Skeletal muscle cell (primary cell): Measurements from ENCODE around the gene FGFBP2.

ENCODE experiments used
- DNase-seq: peaks from one replicate; pipeline ENCODE4 v3.0.0-alpha.2; 2010; ENCODE audit warnings: low read depth
- H3K4me3 ChIP-seq: 2 replicates; pipeline ENCODE4 v1.5.1; 2011; ENCODE audit warnings: low read depth, mild to moderate bottlenecking, control low read depth, low read length, moderate library complexity

Gene FGFBP2

DNA sequence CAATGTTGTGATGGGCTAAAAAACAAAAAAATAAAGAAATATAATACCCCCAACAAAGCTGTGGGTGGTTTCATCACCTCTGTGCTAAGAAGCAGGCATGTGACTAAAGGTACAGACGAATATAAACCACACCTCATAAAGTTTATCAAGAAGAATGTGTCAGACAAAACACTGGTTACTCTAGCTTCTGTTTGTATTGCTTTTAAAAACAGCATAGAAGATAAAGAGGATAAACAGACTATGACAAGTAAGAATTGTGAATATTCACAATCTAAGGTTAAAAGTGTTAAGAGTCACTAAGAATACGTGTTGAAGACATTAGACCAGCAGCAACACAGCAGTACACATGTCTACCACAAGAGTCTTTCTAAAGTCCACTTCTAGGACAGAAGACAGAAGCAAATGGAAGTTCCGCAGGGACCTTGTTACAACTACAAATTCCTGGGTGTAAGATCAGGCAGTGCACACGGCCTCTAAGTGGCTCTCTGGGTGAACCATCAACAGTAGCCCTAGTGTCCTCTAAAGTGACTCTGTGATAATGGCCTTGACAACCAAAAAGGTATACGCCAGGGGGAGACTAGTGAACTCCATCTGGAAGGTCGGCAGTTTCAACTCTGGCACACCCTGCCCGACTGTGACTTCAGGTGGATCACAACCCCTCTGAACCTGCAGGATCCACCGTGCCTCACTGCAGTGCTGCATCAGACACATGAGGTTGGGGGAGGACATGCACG, 8.3 kb upstream of the FGFBP2 start:
- no peak overlapping the region for H3K4me3 ChIP-seq
- DNase-seq: no peak

DNA sequence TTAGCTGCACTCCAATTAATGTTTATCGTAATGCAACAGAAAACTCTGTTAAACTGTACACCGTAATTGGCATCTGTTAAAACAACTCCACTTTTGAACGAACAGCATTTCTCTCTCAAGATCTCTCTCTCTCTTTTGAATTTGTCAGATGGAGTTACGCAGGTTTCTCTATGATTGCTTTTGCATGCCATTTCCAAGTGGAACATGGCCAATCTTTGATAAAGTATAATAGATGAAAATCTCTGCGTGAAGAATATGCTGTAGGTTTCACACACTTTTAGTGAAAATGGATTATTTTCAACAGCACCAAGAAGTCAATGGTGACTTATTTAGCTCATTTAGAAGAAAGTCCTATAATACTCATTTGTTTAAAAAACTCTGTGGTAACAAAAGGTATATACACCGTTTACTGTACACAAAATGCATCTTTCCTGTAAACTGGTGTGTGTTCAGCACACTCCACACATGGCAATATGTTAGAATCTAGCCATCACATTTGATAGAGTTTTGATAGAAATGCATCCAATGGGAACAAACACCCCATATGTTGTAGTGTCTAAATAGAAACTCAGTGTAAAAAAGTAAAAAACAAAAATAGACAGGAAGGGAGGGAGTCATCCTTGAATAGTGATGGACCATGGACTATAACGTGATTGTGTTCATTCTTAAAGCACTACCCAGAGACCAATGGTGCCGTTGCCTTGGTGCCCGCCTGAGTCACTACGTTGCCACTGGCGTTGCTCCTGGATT, 5.8 kb upstream of the FGFBP2 start:
- H3K4me3 ChIP-seq: no peak overlapping the region
- no peak for DNase-seq

DNA sequence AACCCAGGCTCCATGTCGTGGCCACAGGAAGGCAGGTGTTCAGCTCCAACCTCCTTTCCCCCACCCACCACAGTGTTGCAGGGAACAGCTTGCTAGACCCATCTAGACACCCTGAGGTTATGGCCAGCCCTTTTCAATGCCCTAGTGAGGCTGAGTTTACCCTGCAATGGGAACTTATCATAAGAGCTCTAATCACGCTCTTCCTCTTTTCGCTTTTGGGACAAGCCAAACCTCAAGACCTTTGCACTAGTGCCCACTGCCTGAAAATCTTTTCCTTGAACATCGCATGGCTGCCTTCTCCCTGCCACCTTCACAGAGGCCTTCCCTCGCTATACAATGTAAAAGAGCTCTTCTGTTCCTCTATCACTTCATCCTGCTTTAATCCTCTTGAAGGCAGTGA, 2.4 kb upstream of the FGFBP2 start:
- no peak for DNase-seq
- no peak overlapping the region for H3K4me3 ChIP-seq

DNA sequence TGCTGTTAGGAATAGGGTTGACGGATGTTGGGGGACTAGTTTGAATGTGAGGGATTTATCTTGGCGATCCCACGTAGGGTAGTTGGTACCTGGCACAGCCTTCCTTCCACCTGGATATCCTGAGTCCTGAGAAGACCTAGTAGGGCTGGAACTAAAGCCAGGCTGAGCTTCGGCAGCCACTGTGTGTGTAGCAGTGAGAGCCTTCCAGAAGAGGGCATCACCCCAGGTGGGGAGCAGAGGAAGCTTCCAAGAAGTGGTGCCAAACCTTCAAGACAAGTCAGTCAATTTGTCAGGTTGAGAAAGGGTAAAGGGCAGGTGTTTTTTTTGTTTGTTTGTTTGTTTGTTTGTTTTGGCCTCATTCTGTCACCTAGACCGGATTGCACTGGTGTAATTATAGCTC, 1.2 kb upstream of the FGFBP2 start:
- no peak for DNase-seq
- no peak overlapping the region for H3K4me3 ChIP-seq

DNA sequence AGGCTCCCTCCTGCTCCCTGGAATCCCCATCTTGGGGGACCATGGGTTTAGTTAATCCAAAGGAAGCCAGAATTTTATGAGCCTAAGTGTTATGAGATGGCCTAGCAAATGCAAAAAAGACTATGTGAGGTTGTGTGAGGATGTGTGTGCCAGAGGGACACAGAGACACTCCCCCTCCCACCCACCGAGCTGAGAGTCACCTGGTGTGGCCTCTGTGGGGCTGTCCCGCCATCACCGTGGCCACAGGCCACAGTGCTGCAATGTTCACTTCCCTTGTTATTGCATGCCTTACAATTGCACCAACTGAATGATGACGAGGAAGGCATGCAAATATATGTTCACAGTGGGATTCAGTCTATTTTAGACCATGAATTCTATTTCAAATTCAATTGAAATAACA, 601 bp upstream of the FGFBP2 start:
- DNase-seq: no peak
- H3K4me3 ChIP-seq: no peak overlapping the region

DNA sequence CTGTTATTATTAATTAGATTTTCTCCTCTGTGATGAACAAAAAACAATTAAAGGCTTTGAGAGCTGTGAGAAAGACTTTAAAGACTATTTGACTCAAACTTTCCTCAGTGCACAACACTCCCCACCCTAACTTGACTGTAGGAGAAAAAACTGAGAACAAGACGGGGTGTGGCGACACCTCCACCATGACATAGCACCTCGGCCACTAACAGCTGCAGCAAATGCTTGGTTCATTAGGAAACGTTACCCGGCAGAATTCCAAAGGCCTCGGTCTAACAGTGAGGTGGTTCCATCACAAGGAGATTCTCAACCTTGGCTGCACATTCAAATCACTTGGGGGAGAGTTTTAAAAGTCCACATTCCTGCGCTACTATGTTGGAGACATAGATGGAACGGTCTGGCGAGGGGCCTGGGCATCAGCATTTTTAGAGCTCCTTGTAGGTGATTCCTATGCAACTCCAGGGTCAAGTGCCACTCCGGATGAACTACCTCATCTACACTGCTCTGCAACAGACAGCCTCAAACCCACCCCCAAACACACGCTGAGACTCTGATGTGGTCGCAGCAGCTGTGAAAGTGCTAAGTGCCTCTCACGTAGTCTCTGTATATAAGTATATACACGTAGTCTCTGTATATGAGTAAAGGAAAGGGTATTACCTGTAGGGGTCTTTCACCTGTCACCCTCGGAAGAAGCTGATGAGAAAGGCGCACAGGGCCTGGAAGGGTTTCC, 1.0 kb downstream of the FGFBP2 start:
- DNase-seq: no peak
- H3K4me3 ChIP-seq: no peak overlapping the region

DNA sequence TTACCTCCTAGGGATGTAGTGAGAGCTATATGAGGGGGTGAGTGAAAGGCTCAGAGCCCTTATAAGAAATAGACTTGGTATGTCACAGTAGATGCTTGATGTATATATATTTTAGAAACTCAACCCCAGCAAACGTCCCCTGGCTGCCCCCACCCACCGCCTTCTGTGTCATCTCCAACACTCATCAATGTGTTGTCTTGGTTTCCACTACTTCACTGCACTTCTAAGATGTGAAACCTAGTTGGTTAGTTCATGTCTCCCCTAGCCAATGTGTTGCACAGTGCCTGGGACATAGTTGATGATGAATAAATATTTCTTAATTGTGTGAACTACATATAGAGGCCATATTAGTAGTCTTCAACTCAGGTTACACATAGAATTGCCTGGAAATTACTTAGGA, 4.4 kb downstream of the FGFBP2 start:
- no peak for DNase-seq
- no peak overlapping the region for H3K4me3 ChIP-seq

DNA sequence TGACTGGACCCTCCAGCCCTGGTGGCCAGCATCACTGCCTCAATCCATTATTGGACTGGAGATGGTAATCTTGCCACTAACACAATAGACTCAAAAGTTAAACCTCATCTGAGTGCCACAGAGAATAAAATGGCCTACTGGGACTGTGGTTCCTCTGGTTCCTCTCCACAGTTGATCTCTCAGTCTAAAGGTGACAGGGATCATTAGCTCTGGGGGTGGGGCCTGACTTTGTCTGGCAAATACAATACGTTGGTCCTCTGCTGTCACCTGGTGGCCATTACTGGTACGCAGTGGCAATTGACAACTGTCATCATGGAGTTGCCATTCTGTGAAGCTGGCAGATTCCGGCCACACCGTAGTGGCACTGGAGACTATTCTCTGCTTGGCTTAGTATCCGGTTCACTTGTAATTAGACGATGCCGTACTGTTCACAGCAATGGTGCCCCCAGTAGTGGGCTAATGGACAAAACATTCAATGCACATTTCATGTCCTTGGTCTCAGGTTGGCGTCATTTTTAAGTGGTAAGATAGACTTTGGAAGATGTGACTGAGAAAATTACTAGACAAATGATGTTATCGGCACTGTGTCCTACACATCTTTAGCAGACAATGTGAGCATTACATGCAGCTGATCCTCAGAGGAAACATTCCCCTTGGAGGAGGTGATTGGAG, 6.7 kb downstream of the FGFBP2 start:
- no peak for DNase-seq
- H3K4me3 ChIP-seq: no peak overlapping the region

DNA sequence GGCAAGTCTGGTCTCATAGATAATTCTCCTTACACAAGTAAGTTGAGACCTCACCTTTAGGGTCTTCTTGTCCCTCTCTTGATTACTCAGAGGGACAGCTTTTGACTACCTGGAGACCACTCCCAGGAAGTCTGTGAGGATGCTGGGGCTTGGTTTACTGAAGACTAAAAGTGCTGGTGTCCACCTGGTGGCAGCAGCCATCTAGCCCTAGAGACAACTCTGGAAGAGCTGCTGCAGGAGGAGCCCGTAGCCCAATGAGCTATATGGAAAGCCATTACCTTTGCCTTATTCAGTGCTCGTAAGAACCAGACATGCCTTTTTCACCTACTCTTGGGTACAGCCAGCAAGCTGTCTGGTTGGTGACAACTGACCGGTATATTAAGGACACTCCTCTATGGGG, 7.3 kb downstream of the FGFBP2 start:
- DNase-seq: no peak

DNA sequence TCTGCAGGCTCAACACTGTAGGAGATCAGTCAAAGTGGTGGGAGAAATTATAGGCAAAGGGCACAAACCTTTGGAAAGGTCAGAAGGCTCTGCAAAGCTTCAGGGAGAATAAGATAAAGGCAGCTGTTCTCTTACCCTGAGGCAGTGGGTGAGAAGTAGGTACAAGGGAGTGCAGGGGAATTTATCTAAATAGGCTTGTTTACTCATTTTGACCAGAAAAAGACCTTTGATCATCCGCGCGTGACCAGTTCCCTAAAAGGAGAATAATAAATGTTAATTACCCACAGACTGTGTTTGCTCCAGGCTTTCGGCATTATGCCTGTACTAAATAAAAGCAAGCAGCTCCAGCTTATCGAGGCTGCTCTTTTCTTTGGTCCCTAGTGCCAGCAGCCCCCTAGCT, 9.3 kb downstream of the FGFBP2 start:
- no peak overlapping the region for H3K4me3 ChIP-seq
- no peak for DNase-seq

More for the DNA sequence above, 7.3 kb downstream of the FGFBP2 start:
- H3K4me3 ChIP-seq: no peak overlapping the region

DNA sequence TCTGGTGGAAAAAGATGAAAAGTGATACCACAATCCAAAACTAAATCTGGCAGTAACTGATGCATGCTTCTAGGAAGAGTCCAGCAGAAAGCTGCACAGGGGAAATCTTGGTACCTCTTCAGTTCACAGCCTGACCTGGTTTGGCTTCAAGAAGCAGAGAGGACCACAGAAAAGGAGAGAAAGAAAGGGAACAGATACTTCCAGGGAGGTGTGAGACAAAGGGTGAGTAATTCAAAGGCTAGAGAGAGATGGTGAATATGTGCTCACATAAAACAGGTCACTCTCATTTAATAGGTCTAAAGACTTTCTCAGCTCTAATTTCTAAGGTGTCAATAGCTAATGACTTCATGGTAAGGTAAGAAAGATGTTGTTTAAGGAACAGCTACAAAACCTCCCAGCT, 11.2 kb downstream of the FGFBP2 start:
- H3K4me3 ChIP-seq: no peak overlapping the region
- no peak for DNase-seq

DNA sequence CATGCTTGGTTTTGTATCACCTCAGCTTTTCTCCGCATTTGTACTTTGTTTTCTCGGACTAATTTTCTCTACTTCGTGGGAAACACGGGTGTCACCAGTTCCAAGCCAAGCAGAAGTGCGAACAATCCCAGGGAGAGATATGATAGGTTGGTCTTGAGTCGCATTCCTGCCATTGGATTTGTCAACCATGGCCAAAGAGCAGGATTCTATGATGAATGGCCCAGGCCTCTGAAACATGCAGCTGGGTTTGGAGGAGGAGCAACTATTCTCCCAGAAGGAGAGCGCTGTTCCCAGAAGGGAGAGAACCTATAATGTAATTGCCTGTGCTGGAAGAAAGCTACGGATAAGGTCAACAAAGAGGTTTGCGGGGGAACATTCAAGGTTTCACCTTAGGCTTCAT, 14.1 kb downstream of the FGFBP2 start:
- no peak for DNase-seq
- H3K4me3 ChIP-seq: no peak overlapping the region

DNA sequence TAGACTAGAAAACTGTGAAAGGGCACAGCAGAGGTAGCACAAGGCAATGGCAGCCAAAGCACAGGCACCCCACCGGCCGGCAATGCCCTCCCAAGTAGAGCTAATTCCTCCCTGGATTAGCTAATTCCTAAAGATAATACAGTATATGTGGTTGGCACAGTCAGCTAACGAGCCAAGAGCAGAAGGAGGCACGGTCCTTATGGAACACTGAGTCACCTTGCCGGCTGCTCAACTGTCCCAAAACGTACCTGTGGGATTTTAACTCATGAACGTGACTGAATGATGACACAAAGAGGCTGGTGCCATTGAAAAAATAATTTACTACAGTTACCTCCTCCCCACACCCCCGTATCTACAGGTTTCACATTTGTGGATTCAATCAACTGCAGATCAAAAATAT, 15.3 kb downstream of the FGFBP2 start:
- H3K4me3 ChIP-seq: no peak overlapping the region

DNA sequence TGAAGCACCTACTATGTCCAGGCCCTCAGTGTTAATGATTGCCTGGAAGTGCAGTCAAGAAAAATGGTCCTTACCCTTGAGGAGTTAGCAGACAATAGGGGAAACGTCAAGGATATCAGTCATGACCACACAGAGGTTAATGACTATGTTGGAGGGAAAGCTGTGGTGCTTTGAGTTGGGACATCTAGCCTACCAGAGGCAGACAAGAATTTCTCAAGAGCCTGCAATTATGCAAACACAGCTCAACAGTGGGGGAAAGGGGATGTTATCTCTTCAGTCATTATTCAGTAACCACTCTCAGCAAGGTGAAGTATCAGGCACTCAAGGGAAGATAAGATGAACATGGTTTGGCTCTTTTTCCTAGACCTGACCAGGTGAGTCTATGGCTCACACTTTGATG, 17.5 kb downstream of the FGFBP2 start:
- no peak for DNase-seq
- no peak overlapping the region for H3K4me3 ChIP-seq

More for the DNA sequence above, 15.3 kb downstream of the FGFBP2 start:
- DNase-seq: no peak

DNA sequence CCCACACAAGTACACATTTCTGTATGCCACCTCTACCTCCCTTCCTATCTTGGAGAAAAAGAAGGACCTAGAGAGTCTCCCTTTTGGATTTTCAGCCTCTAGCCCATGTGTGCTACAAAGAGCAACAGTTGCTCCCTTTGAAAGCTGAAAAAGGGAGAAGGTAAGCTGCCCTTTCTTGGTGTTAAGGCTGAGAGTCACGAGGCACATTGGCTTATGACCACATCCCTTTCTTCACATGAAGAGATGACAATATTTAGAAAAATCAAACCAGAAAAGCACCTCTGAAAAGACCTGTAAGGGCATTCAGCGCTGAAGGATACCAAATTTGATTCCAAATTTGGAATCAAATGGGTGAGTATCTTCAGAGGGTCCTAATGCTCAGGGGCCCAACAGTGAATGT, 18.1 kb downstream of the FGFBP2 start:
- DNase-seq: no peak
- no peak overlapping the region for H3K4me3 ChIP-seq

DNA sequence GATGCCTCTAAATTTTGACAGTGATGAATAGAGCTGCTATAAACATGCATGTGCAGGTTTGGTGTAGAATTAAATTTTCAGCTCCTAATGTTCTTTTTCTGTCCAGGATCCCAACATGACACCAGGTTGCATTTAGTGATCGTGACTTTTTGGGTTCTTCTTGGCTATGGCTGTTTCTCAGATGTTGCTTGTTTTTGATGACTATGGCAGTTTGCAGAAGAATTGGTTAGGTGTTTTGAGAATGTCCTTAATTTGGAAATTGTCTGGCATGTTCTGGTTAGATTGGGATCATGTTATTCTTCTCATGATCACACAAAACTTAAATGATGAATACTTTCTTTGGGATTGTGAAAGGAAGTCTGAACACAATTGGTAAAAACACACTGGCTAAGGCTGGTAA, 20.7 kb downstream of the FGFBP2 start:
- DNase-seq: no peak
- no peak overlapping the region for H3K4me3 ChIP-seq

DNA sequence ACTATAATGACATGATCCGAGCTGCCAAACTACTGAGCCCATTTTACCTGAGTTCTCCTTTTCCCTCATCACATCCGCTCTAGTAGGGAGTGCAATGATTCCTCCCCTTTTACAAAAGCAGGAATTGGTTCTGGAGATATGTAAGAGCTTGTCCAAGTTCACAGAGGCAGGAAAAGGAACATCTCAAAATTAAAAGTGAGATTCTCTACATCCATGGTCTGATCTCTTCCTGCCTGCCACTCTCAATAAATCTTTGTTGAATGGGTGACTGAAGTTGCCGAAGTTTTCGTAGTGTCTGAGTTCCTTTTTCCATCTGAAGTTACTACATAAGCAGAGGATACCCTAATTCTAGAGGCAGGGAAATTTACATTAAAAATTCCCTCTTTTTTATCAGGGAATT, 24.3 kb downstream of the FGFBP2 start, which contains the start of gene FGFBP1:
TSS of gene FGFBP1 (minus strand) at position 101 of the 400 bp plus-strand sequence. CDS start 2,108 bp downstream, outside the sequence.
- no peak within 1 kb of the TSS for H3K4me3 ChIP-seq
- no peak for DNase-seq

DNA sequence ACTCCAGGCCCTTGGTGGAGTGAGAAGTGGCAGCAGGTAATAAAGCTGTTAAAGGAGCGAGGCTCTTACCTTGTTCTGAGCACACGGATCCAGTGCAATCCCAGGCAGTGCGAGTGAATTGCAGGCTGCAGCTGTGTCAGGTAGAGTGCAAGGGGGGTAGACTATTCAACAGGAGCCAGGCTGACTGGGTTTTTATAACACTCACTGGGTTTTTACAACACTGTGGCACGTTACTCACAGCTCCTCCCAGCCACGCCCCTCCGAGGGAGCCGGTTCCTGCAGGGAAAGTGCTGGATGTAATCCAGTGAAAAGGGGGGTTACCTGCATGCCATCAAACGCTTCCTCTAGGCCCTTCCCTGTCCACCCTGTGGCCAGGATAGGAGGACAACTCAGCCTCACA, 24.8 kb downstream of the FGFBP2 start:
- no peak overlapping the region for H3K4me3 ChIP-seq
- no peak for DNase-seq

DNA sequence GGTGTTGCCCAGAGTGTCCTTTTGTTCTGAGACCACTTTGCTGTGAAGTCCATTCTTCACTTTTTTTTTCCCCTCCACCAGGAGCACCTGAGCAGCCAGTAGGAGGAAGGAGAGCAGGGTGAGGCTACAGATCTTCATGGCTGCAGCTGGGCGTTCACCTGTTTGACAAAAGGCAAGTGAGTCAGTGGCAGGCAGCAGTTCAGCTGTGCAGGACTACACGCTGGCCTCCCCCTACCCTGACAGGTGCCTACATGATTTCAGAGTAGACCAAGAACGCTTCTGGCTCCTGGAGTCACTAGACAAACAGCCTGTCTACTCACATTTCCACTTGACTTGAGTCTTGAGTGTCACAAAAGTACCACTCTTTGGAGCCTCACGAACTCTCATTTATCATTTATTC, 26.5 kb downstream of the FGFBP2 start:
- no peak for DNase-seq
- no peak overlapping the region for H3K4me3 ChIP-seq
